Kidney (tissue), 14 donors: ENCODE measurements around the gene PIKFYVE. TPM values are rescaled to one million over a fixed set of nuclear protein-coding genes. Genes with fewer than 3 reads are reported as not detected.

Experiments used
- DNase-seq, 5 donors: peaks; one replicate each; pipeline ENCODE4 v3.0.0-alpha.2; 2013 to 2020
- FAIRE-seq: peaks from 2 replicates; lab custom pipeline; 2012; peaks lifted over from hg19 to GRCh38; lab: Jason Lieb, UNC
- H3K27ac ChIP-seq, 2 donors: one replicate each; pipeline ENCODE4 v1.7.0; 2013; ENCODE audit warnings: low read depth in 2 of 2, low read length in 2 of 2, inconsistent platforms in 1 of 2
- H3K27me3 ChIP-seq: one replicate; pipeline ENCODE4 v1.7.1; 2013; ENCODE audit warnings: low read length, inconsistent platforms; ENCODE audit not compliant: control insufficient read depth, insufficient read depth
- H3K36me3 ChIP-seq, 3 donors: one replicate each; pipeline versions ENCODE4 v1.7.0 to v1.7.1; 2013; ENCODE audit warnings: low read length in 3 of 3, control low read depth in 1 of 3, inconsistent platforms in 1 of 3; ENCODE audit not compliant: insufficient read depth in 3 of 3, control insufficient read depth in 2 of 3
- H3K4me1 ChIP-seq, 3 donors: one replicate each; pipeline versions ENCODE4 v1.7.0 to v1.7.1; 2013; ENCODE audit warnings: low read length in 3 of 3, inconsistent platforms in 1 of 3, low read depth in 1 of 3; ENCODE audit not compliant: control insufficient read depth in 2 of 3, insufficient read depth in 2 of 3
- H3K4me3 ChIP-seq, 3 donors: one replicate each; pipeline versions ENCODE4 v1.7.0 to v1.8.1; 2013; ENCODE audit warnings: low read length in 3 of 3, control low read depth in 1 of 3, inconsistent platforms in 1 of 3
- H3K9ac ChIP-seq, 3 donors: one replicate each; pipeline versions ENCODE4 v1.7.0 to v1.7.1; 2013; ENCODE audit warnings: low read length in 3 of 3, control low read depth in 1 of 3, inconsistent platforms in 1 of 3
- H3K9me3 ChIP-seq, 3 donors: one replicate each; pipeline versions ENCODE4 v1.7.0 to v1.7.1; 2013; ENCODE audit warnings: low read length in 3 of 3, control low read depth in 1 of 3, inconsistent platforms in 1 of 3; ENCODE audit not compliant: control insufficient read depth in 2 of 3, insufficient read depth in 1 of 3
- CTCF ChIP-seq: IDR thresholded peaks from 3 replicates; pipeline ENCODE4 v1.5.1; 2012; ENCODE audit warnings: mild to moderate bottlenecking, moderate library complexity, borderline replicate concordance; ENCODE audit not compliant: insufficient read depth; ENCODE audit errors: extremely low read depth
- intact Hi-C: fragments of 100-400 bp; cut with DNase I; formaldehyde crosslinking; loops from one replicate; pipeline ENCODE4 v1.11.1; 2022
- polyA plus RNA-seq: library from polyadenylated mRNA; stranded (reverse); fragments of 350-450 nt; fragmentation: Illumina TruSeq; extraction: RNeasy Lipid Tissue Mini Kit (QIAGEN cat#74804); gene quantifications from one replicate; pipeline ENCODE4 v1.2.3, GENCODE V29; 2014; ENCODE audit warnings: low read depth, low replicate concordance; ENCODE audit not compliant: insufficient read depth
- total RNA-seq: library from RNA; stranded (reverse); fragmentation: NEBNext Ultra II Directional; extraction: Animal tissue kit (Norgen Biotek cat#: 25700); gene quantifications from one replicate; pipeline ENCODE4 v1.2.1, GENCODE V29; 2021
- donor health status: control.
- donor health status: control.
- donor health status: control.
- donor health status: control.
- donor health status: control.
- donor health status: DM: yes; HTN: yes; CAD: no.
- donor health status: Normal renal cell carcinoma (clear cell type).

Gene PIKFYVE
- total and polyA plus RNA-seq, 2 donors from 2014 or later = 3.4 to 31.5 TPM

GRCh38 chr2:208297961-208298360, 31.9 kb downstream of the PIKFYVE start:
- intact Hi-C loops = no loop called here
- no peak for TF ChIP-seq CTCF
- Histone ChIP-seq H3K4me1 (no peaks in the 10 kb centered on the region), H3K9ac (no peak overlapping the region), H3K4me3 (no peak overlapping the region), H3K36me3 (peaks cover 6 to 21% (median 9%) of the 10 kb centered on the region in 3 donors), H3K27ac (no peak overlapping the region), H3K27me3 (no peaks in the 10 kb centered on the region), H3K9me3 (no peaks in the 10 kb centered on the region)
- FAIRE-seq (no peak), DNase-seq (no peak)

- FAIRE-seq = no peak
- no peak for TF ChIP-seq CTCF
- Histone ChIP-seq H3K9ac (no peak overlapping the region), H3K4me3 (no peak overlapping the region), H3K36me3 (peaks cover 11 to 26% (median 17%) of the 10 kb centered on the region in 3 donors), H3K27ac (no peak overlapping the region), H3K27me3 (no peaks in the 10 kb centered on the region), H3K9me3 (no peaks in the 10 kb centered on the region), H3K4me1 (no peaks in the 10 kb centered on the region)
- DNase-seq = no peak
- intact Hi-C loops = no loop called here
Observed at GRCh38 chr2:208300847-208301618, 35.0 kb downstream of the PIKFYVE start.

GRCh38 chr2:208304157-208304556, 38.1 kb downstream of the PIKFYVE start:
- no peaks in the 10 kb centered on the region for H3K27me3 ChIP-seq
- H3K36me3 ChIP-seq = peaks cover 9 to 29% (median 18%) of the 10 kb centered on the region in 3 donors
- no peaks in the 10 kb centered on the region for H3K9me3 ChIP-seq
- no peak overlapping the region for H3K4me3 ChIP-seq
- no peak overlapping the region for H3K27ac ChIP-seq
- TF ChIP-seq CTCF = no peak
- intact Hi-C loops = no loop called here
- DNase-seq (no peak), FAIRE-seq (no peak)
- no peaks in the 10 kb centered on the region for H3K4me1 ChIP-seq
- H3K9ac ChIP-seq = no peak overlapping the region
